Activated CD4-positive, alpha-beta T cell treated with anti-CD3 and anti-CD28 coated beads, Interleukin-2, amount 50 U/mL, for 24 hours (primary cell): Measurements from ENCODE around the gene VCL.
"Not testable (repeated sequence)": the region's sequence is repeated elsewhere in the genome, so short reads cannot be mapped to it uniquely, and the experiment has no call there.

ENCODE experiments used
- DNase-seq, 2 donors: peaks; one replicate each; pipeline ENCODE4 v3.0.0-alpha.2; 2020; ENCODE audit warnings: low read depth in 1 of 2, low spot score in 1 of 2

VCL gene

DNA sequence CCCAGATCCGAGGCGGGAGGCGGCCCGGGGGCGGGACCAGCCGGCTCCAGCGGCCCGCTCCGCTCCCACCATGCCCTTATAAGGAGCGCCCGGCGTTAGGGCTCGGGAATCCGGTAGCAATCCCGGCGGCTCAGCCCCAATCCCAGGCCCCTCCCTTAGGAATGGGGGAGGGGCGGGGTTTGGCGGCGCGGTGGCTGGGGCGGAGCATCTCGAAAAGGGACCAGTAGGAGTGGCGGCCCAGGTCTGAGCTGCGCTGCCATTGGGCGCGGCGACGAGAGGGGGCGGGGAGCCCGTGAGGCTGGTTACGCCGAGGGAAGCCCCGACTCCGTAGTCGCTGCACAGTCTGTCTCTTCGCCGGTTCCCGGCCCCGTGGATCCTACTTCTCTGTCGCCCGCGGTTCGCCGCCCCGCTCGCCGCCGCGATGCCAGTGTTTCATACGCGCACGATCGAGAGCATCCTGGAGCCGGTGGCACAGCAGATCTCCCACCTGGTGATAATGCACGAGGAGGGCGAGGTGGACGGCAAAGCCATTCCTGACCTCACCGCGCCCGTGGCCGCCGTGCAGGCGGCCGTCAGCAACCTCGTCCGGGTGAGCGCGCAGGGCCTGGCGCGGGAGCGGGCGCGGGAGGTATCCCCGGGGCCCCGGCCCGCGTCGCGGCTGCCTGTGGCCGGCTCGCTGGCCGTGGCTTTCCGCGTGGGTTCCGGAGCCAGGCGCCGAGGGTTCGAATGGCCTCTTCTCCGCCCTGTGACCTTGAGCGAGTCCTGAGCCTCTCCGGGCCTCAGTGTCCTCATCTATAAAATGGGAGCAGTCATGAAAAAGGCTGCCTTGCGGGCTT, at the start of gene VCL:
TSS of gene VCL (plus strand) at position 330 of the 836 bp plus-strand sequence. CDS start at position 422, 92 bp downstream.
- DNase-seq = peak; percentile 82 to 91

DNA sequence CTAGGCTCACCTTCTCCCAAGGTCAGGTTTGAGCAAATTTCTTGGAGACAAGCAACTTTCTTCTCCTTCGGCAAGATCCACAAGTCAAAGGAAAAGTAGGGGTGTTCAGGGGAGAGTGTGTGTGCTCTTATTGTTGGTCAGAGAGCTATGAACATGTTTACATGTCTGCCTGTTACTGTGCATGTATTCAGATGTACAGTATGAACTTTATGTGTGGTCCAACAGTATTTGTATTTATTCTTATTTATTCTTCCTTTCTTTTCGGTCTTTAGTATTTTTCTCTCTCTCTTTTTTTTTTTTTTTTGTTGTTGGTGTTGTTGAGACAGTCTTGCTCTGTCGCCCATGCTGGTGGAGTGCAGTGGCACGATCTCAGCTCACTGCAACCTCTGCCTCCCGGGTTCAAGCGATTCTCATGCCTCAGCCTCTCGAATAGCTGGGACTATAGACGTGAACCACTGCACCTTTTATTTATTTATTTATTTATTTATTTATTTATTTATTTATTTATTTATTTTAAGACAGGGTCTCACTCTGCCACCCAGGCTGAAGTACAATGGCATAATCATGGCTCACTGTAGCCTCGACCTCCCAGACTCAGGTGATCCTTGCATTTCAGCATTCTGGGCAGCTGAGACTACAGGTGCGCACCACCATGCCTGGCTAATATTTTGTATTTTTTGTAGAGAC, 48.8 kb upstream of the VCL start:
- no peak for DNase-seq

DNA sequence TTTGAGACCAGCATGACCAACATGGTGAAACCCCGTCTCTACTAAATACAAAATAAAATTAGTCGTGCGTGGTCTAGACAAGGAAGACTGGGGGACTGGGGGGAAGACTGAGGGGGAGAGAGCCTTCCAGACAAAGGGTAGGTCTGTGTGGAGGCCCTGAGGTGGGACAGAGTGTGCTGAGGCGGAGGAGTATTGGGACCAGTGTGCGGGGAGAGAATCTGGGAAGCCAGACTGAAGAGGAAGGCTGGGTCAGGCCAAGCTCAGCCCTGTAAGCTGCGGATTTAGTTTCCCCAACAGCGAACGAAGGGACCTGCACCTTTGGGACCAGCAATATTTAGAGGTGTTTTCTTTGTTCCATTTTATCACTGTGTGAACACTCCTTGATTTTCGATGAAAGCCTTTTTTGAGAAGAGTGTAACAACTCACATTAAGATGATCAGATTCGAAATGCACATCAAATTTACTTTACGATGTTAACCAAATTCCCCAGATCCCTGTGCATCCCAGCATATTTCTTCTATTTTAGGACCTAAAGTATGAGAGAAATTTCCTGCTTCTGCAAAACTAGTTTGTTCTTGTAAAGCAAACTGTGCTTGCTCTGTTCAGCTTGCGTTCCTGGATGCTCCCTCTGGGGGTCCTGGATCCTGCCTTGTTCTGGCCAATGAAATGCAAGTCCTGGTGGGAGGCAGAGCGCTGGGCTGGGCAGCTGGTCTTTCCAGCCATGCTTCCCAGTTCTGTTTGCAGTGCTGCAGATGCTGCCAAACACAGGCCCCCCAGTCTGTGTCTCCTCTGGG, 47.6 kb upstream of the VCL start:
- DNase-seq = no peak

DNA sequence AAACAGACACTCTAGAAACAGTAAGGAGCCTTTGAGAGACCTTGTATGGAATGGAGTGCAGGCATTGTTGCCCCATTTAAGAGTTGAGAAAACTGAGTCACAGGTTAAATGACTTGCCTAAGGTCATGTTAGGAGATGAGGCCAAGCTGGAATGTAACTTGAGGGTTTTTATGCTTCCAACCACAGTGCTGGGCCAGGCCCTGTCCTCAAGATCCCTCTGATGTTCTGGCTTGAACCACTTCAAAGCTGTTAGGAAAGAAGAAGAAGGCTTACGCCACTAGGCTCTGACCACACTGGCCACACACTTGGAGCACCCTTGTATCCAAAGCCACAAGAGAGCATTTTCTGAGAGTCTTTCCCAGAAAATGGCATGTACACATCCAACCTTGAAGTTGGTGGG, 44.3 kb upstream of the VCL start:
- no peak for DNase-seq

DNA sequence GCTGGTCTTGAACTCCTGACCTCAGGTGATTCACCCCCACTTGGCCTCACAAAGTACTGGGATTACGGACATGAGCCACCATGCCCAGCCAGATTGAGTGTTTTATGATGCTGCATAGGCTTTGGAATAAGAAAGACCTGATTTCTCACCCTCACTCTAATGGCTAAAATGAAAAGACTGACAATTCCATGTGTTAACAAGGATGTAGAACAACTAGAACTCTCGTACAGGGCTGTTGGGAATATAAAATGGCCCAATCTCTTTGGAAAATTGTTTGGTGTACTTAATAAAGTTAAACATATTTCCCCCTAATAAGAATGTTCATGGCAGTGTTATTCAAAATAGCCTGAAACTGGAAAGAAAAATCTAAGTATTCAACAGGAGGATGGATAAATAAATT, 43.2 kb upstream of the VCL start:
- no peak for DNase-seq

DNA sequence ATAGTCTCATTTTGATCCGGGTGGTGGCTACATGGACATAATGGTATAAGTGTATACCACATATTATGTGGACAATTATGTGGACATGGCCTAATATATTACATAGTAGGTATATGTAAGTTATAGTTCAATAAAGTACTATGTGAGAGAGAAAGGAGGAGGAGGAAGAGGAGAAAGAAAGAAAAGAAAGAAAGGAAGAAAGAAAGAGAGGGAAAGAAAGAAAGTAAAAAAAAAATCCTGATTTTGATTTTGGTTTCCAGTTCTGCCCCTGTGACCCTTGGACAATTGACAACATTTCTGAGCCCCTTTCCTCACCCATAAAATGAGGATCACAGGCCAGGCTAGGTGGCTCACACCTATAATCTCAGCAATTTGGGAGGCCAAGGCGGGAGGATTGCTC, 42.2 kb upstream of the VCL start:
- no peak for DNase-seq

DNA sequence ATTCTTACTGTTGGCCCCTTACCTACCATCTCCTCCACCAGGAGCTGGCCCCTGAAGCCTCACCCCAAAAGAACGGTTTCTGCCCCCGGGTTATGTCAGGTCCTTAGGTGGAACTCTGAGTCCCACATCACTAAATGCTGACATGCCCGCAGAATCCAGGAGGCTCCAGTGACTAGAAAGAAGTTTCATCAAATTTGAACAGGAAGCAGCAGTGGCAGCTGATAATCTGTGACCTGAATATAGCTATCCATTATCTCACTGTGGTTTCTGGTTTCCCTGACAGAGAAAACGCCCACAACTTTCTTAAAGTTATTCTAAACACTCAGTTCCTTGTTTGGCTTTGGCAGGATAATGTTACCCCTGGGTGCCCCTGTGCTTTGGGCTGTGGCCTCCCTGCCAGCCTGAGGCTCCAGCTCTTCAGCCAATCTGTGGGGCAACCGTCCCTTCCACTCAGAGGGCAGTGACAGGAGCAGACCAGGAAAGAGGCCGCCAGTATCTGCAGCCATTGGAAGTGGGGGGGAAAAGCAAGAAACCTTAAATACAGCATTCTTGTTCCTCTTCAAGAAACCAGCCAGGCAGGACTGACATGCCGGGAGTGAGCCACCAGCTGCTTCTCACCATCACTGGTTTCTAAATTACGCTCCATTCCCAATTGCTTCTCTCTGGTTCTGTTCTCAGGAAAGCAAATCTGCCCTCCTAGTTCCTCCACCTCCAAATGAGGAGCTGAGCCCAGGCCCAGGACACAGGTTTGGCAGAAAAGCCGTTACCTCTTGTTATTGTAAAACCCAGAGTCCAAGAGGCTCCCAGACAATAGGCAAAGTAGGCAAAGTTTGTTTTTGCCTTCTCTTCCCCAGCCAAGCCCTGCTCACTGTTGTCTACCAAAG, 41.2 kb upstream of the VCL start:
- peak in 1 of 2 donors; percentile 22 for DNase-seq

DNA sequence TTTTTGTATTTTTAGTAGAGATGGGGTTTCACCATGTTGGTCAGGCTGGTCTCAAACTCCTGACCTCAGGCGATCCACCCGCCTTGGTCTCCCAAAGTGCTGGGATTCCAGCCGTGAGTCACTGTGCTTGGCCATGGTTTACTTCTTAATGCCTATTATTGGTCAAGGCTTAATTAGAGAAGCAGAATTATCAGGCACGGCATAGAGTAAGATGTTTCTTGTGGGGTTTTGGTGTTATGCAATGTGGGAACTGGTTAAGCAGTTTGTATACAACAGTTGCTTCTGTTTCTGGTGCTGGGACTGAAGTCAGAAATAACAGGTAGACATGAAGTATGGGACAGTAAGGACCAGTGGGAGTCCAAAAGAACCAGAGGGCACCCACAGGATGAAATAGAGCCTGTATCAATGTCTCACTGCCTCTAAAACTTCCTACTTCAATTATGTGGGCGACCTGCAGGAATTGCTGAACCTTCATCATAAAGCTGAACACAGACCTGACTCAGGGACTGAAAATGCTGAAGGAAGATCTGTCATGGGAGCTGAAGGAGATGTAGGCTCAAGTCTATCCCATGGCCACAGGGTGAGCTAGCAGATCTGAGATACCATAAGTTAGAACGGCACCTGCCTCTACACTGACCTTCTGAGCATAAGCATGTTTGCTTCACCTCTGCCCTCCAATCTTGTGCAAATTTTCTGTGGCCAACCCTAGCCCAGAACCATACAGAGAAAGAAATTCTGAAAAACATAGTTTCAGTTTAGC, 38.3 kb upstream of the VCL start:
- no peak for DNase-seq

DNA sequence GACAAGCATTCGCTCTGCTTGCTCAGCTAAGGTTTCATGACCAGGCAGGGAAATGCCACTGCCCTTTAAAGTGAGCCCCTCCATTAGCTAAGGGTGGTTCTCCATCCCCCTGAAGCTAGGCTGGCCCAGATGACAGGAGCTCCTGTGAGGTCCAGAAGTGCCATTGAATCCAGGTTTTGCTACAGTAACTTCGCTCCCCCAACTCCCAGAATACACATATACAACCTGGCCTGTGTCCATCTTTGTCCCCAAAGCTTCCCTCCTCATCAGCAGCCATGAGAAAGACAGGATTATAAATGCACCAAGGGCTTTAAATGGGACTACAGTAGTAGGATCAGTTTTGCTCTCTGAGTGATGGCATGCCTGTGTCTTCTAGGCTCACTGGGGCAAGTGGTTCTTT, 35.5 kb upstream of the VCL start:
- no peak for DNase-seq

DNA sequence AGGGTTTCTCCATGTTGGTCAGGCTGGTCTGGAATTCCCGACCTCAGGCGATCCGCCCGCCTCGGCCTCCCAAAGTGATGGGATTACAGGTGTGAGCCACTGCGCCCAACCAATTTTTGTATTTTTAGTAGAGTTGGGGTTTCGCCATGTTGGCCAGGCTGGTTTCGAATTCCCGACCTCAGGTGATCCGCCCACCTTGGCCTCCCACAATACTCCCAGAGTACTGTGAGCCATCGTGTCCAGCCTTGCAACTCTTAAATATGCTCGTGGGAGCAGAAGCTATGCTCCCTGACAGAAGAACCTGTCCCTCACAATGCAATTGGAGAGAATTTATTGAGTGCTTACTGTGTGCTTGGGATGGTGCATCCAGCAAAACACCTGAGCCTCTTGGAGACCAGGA, 34.4 kb upstream of the VCL start:
- DNase-seq = not testable (repeated sequence)

DNA sequence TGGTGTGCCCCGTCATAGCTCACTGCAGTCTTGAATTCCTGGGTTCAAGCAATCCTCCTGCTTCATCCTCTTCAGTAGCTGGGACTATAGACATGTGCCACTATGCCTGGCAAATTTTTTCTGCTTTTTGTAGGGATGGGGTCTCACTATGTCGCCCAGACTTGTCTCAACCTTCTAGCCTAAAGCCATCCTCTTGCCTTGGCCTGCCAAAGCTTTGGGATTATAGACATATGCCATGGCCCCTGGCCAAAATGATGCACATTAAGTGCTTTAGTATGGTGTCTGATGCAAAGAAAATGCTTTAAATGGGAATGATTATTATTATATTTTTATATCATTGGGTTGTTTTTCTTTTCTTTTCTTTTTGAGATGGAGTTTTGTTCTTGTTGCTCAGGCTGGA, 33.2 kb upstream of the VCL start:
- DNase-seq = no peak

DNA sequence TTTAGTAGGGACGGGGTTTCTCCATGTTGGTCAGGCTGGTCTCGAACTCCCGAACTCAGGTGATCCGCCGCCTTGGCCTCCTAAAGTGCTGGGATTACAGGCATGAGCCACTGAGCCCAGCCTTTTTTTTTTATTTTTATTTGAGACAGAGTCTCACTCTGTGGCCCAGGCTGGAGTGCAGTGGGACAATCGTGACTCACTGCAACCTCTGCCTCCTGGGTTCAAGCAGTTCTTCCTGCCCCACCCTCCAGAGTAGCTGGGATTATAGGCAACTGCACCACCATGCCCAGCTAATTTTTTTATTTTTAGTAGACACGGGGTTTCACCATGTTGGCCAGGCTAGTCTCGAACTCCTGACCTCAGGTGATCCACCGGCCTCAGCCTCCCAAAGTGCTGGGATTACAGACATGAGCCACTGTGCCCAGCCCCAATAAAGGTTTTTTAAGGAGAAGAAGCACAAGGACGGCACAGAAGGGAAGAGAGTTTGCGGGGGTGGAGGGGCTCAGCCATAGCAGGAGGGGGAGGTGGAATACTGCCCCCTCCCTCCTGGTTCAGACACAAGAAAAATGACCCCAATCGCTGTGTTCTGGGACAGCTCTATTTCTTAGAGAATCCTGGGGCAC, 32.5 kb upstream of the VCL start:
- not testable (repeated sequence) for DNase-seq

DNA sequence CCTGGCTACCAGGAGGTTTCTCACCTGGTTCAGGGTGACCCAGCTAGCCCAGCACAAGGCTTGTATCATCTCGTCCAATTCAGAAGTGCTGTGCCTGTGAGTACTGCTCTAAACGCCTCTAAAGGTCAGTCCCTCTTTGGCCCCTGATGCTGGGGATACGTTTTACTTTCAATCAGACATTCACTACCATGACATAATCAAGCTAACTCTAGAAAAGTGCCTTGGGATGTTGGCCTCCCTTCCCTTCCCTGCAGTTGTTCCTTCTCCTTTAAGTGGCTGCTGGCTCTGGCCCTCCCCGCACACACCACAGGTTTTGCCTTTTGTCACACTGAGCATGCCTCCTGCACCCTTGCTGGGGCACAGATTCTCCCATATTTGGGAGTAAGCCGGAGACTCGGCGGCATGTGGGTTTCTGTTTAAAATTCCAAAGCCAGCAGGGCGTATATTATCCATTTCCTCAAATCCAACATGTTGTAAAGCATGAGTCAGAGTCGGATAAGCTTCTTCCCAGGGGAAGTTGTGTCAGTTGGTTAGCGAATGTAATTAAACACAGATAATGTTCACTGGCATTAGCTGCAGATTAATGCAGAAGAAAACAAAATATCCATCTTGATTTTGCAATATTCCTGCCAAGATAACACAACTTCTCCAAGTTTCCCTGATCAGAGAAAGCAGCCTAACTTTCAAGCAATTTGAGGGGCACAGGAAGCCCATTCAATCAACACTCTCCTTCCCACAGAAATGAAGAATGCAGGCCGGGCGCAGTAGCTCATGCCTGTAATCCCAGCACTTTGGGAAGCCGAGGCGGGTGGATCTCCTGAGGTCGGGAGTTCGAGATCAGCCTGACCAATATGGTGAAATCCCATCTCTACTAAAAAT, 31.8 kb upstream of the VCL start:
- DNase-seq = no peak

DNA sequence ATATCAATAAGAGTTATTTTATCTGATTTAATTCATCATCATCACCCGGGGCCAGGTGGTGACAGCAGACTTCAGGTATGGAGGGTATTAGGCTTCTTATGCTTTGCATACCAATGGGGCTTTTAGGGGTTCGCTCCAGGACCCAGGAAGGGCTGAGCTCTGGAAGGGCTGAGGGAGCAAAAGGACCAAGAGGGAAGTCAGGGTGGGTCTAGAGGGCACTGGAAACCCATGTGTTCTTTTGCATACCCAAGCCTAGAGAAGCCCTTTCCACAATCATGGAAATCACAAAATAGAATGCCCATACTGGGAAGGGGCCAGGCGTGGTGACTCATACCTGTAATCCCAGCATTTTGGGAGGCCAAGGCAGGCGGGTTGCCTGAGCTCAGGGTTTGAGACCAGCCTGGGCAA, 30.9 kb upstream of the VCL start:
- no peak for DNase-seq

DNA sequence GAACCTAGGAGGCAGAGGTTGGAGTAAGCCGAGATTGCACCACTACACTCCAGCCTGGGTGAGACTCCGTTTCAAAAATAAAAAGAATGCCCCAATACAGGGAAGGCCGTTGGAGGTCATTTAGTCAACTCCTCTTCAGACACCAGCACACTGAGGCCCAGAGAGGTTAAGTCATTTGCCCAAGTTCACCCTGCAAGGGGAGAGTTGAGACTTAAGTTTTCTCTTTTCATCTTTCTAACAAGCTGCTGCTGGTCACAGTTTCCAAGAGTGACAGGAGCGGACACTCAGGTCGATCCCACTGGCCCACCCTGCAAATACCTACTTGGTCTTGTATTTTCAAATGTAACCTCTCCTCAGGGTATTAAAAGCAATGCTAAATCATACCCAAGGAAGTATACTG, 30.4 kb upstream of the VCL start:
- no peak for DNase-seq

DNA sequence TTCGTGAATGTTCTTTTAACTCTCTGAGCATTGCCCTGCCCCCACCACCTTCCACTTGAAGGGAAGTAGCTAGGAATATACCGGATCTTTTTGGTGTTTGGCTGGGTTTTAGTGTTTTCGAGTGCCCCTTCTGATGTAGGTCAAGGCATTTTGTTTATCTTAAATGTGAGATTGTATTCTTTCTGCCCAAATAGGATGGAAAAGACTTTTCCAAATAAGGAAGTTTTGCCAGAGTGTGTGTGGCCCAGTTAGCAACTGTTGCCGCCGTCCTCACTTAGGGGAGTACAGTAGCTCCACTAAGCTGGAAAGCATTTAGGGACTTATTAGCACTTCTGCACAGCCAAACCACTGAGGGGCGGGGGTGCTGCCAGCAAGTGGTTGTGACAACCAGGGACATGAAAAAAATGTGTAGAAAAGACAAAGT, 29.8 kb upstream of the VCL start:
- DNase-seq = no peak

DNA sequence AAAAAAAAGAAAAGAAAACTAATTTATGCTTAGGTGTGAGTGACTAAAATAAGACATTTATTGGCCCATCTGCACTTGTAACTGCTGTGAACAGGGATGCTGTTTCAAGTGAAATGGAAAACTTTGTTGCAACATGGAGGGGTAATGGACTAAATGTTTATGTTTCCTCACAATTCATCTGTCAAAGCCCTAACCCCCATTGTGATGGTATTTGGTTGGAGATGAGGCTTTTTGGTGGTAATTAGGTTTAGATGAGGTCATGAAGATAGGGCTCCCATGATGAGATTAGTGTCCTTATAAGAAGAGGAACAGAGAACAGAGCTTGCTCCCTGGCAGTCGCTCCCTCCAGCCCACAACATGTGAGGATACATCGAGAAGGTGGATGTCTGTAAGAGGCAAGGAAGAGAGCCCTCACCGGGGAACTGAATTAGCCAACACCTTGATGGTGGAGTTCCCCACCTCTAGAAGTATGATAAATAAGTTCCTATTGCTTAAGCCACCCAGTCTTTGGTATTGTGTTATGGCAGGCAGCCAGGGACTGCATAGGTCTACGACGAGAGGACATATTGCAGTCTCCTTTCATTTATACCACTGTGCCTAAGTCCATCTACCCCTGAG, 28.6 kb upstream of the VCL start:
- no peak for DNase-seq

DNA sequence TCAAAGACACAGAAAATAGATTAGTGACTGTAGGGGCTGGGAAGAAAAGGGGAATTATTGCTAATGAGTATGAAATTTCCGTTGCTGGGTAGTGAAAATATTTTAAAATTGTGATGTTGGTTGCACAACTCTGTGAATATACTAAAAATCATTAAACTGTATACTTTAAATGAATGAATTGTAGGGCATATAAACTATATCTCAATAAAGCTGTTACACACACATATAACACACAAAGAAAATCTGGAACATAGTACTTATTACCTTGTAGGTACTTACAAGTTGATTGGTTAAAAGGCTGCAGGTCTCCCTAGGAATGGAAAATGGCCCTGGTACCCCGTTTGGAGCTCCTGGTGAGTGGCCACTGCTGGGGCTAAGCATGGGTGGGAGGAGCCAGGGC, 27.1 kb upstream of the VCL start:
- DNase-seq = no peak
